Activated naive CD4-positive, alpha-beta T cell treated with anti-CD3 and anti-CD28 coated beads for 36 hours (primary cell): ENCODE results near the gene SLC39A11. TPM values are rescaled to one million over a fixed set of nuclear protein-coding genes. Genes with fewer than 3 reads are reported as not detected.

Experiments used
- CTCF ChIA-PET: fragments of 350-600 bp; sonication (Branson Sonifier 250); formaldehyde crosslinking; loops from one replicate; lab custom pipeline; 2021; ENCODE audit warnings: antibody characterized with exemption; lab: Charles Lee
- DNase-seq: peaks from one replicate; pipeline ENCODE4 v3.0.0-alpha.2; 2020
- H3K27ac Mint-ChIP-seq: one replicate; pipeline ENCODE4 v1.8.0; 2021; ENCODE audit warnings: mild to moderate bottlenecking, mixed read lengths
- H3K27me3 Mint-ChIP-seq: one replicate; pipeline ENCODE4 v1.8.0; 2021; ENCODE audit warnings: low read depth, mixed read lengths
- H3K36me3 Mint-ChIP-seq: one replicate; pipeline ENCODE4 v1.8.0; 2021; ENCODE audit warnings: low read depth, mixed read lengths
- H3K4me1 Mint-ChIP-seq: one replicate; pipeline ENCODE4 v1.8.0; 2021; ENCODE audit warnings: low read depth, mixed read lengths
- H3K4me3 Mint-ChIP-seq: one replicate; pipeline ENCODE4 v1.8.0; 2021; ENCODE audit warnings: mild to moderate bottlenecking, moderate library complexity, mixed read lengths
- H3K9me3 Mint-ChIP-seq: one replicate; pipeline ENCODE4 v1.8.0; 2021; ENCODE audit warnings: mixed read lengths
- intact Hi-C: fragments of 100-400 bp; cut with micrococcal nuclease; formaldehyde crosslinking; loops from one replicate; pipeline ENCODE4 v1.15.1; 2023
- total RNA-seq, 2 experiments: library from RNA; stranded (reverse); gene quantifications; one replicate each; pipeline ENCODE4 v1.2.3, GENCODE V29; 2021

SLC39A11 gene
- total RNA-seq, 2 experiments from 2014 or later = 14.0 to 16.4 TPM

DNA sequence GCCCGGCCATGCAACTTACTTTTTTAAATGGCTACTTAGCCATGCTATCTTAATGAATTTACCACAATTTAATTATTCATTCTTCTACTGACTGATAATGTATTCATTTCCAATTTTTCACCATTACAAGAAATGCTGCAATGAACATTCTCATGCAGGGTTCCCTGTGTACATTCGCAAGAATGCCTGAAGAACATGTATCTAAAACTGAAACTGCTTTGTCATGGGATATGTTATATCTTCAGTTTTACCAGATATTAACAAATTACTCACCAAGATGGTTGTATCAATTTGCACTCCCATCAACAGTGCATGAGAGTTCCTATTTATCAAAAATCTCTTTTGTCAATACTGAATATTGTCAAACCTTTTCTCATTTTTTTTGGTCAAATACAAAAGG is 100.8 kb downstream of the SLC39A11 start:
- CTCF ChIA-PET = no interaction called here
- no peak overlapping the region for H3K27ac Mint-ChIP-seq

DNA sequence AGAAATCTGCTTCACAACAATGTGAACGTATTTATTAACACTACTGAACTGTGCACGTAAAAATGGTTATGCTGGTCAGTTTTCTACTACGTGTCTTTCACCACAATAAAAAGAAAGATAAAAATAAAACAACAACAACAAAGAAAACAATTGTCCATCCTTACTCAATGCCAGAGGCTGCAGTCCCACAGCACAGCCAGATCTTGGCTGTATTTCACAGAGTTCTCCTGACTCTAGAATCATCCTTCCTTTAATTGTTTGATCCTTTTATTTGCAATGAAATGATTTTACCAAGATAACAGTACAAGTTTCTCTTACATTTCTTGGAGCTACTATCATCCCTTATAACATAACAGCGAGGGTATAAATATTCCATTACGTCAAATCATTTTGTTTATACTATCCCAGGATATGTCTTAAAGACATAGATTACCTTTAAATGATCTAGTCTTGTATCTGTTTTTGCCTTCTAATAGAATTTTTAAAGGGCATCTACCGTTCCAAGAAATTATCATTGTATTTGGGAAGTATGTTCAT is 103.3 kb downstream of the SLC39A11 start:
- Mint-ChIP-seq H3K9me3 (no peaks in the 10 kb centered on the region), H3K27ac (no peak overlapping the region), H3K27me3 (no peaks in the 10 kb centered on the region), H3K4me1 (peaks cover 14% of the 10 kb centered on the region), H3K36me3 (no peaks in the 10 kb centered on the region), H3K4me3 (no peak overlapping the region)
- no peak for DNase-seq
- intact Hi-C loops = loop anchor here (5.0 kb wide), 1 partner anchor 383 kb away; no protein-coding TSS in a partner anchor
- CTCF ChIA-PET = no interaction called here

More for the DNA sequence above, 100.8 kb downstream of the SLC39A11 start:
- Mint-ChIP-seq H3K4me1 (peaks cover 14% of the 10 kb centered on the region), H3K4me3 (no peak overlapping the region), H3K9me3 (peaks cover 2% of the 10 kb centered on the region), H3K27me3 (no peaks in the 10 kb centered on the region), H3K36me3 (peaks cover 1% of the 10 kb centered on the region)
- no peak for DNase-seq
- intact Hi-C loops = no loop called here

DNA sequence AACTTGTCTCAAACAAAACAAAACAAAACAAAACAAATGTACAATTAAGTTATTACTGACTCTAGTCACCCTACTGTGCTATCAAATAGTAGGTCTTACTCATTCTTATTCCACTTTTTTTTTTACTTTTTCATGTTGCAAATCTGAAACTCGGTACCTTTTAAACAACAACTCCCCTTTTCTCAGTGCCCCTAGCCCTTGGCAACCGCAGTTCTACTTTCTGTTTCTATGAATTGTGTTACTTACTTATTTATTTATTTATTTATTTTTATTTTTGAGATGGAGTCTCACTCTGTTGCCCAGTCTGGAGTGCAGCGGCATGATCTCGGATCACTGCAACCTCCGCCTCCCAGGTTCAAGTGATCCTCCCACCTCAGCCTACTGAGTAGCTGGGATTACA is 104.0 kb downstream of the SLC39A11 start:
- intact Hi-C loops = loop anchor here (5.0 kb wide), 1 partner anchor 384 kb away; no protein-coding TSS in a partner anchor
- Mint-ChIP-seq H3K27ac (no peak overlapping the region), H3K4me1 (peaks cover 10% of the 10 kb centered on the region), H3K27me3 (no peaks in the 10 kb centered on the region), H3K36me3 (no peaks in the 10 kb centered on the region), H3K4me3 (no peak overlapping the region), H3K9me3 (no peaks in the 10 kb centered on the region)
- DNase-seq = no peak
- CTCF ChIA-PET = no interaction called here

DNA sequence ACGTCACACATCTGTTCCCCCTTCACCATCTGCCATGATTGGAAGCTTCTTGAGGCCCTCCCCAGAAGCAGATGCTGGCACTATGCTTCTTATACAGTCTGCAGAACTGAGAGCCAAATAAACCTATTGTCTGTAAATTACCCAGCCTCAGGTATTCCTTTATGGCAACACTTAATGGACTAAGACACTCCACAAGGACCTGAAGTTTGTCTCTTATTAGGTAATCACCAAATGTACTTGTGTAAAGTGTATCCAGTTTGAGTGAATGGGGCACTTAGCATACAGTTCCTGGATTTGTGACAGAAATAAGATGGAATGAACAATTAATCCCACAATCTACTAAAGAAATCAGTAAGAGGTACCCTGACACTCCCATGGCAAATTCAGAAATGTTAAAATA is 105.3 kb downstream of the SLC39A11 start:
- no peaks in the 10 kb centered on the region for H3K27me3 Mint-ChIP-seq
- no peak for DNase-seq
- CTCF ChIA-PET = interaction anchor here (0.6 to 3.5 kb wide), 4 partner anchors 105 to 379 kb away, joined by 3 to 31 read pairs (median 5); partner anchors contain the start of gene SLC39A11
- H3K4me1 Mint-ChIP-seq = no peaks in the 10 kb centered on the region
- intact Hi-C loops = loop anchor here (2.0 to 5.0 kb wide), 2 partner anchors 385 to 426 kb away; no protein-coding TSS in a partner anchor
- H3K27ac Mint-ChIP-seq = no peak overlapping the region
- no peak overlapping the region for H3K4me3 Mint-ChIP-seq
- H3K9me3 Mint-ChIP-seq = no peaks in the 10 kb centered on the region
- H3K36me3 Mint-ChIP-seq = no peaks in the 10 kb centered on the region

DNA sequence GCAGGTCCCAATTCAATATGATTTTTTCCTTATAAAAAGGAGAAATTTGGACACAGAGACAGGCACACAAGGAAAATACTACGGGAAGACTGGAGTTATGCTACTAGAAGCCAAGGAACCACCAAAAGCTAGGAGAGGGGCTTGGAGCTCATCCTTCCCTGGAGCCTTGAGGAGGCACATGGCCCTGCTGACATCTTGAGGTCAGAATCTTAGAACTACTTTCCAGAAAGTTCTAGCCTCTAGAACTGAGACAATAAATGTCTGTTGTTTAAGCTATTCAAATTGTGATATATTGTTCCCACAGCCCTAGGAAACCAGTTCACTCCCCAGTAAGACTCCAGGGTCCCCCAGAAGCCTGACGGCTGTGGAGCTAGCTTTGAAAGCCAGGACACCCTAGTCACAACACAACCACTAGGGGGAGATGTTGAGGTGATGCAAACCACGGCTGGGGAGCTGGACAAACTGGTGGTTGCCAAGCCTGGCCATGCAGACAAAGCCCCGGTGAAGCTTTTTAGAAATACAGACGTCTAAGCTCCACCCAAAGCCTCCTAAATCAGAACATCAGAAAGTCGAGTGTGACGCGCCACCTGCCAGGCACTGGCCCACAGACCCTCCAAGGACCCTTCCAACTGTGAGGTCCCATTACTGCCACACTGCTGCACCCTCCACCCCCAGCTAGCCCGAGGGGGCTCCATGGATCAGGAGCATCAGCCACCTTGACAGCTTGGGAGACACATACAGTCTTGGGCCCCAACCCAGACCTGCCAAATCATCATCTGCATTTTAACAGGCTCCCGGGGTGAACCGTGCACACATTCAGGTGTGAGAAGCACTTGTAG is 106.4 kb downstream of the SLC39A11 start:
- Mint-ChIP-seq H3K4me3 (no peak overlapping the region), H3K27me3 (no peaks in the 10 kb centered on the region), H3K36me3 (no peaks in the 10 kb centered on the region), H3K9me3 (no peaks in the 10 kb centered on the region), H3K27ac (no peak overlapping the region), H3K4me1 (no peaks in the 10 kb centered on the region)
- peak; percentile 70 for DNase-seq
- intact Hi-C loops = loop anchor here (1.0 to 5.0 kb wide), 4 partner anchors 170 to 425 kb away; no protein-coding TSS in a partner anchor
- CTCF ChIA-PET = interaction anchor here (0.6 to 3.5 kb wide), 31 partner anchors 9 to 520 kb away, joined by 3 to 31 read pairs (median 4); partner anchors contain the start of genes SLC39A11 and SSTR2

DNA sequence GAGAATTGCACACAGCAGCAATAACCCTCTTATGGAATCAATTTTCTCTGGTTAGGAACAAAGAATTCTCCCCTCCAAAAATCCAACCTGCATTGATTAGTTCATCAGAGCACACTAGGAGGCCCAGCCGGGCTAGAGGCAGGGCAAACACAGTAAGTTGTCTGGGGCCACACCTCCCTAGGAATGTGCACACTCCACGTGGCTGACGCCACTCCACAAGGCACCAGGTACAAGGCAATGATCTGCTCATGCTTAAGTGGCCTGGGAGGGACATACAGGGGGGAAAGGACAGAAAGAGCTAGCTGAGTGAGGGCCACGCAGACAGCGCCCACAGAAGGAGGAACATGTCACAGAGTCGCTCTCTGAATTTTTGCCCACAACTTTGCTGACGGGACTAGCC is 107.6 kb downstream of the SLC39A11 start:
- no peak overlapping the region for H3K4me3 Mint-ChIP-seq
- H3K36me3 Mint-ChIP-seq = no peaks in the 10 kb centered on the region
- no peak overlapping the region for H3K27ac Mint-ChIP-seq
- no peaks in the 10 kb centered on the region for H3K9me3 Mint-ChIP-seq
- DNase-seq = no peak
- intact Hi-C loops = loop anchor here (5.0 kb wide), 1 partner anchor 387 kb away; no protein-coding TSS in a partner anchor
- no peaks in the 10 kb centered on the region for H3K4me1 Mint-ChIP-seq
- no peaks in the 10 kb centered on the region for H3K27me3 Mint-ChIP-seq
- CTCF ChIA-PET = interaction anchor here (0.6 to 3.5 kb wide), 11 partner anchors 8 to 259 kb away, joined by 3 to 31 read pairs (median 3); no protein-coding TSS in a partner anchor

DNA sequence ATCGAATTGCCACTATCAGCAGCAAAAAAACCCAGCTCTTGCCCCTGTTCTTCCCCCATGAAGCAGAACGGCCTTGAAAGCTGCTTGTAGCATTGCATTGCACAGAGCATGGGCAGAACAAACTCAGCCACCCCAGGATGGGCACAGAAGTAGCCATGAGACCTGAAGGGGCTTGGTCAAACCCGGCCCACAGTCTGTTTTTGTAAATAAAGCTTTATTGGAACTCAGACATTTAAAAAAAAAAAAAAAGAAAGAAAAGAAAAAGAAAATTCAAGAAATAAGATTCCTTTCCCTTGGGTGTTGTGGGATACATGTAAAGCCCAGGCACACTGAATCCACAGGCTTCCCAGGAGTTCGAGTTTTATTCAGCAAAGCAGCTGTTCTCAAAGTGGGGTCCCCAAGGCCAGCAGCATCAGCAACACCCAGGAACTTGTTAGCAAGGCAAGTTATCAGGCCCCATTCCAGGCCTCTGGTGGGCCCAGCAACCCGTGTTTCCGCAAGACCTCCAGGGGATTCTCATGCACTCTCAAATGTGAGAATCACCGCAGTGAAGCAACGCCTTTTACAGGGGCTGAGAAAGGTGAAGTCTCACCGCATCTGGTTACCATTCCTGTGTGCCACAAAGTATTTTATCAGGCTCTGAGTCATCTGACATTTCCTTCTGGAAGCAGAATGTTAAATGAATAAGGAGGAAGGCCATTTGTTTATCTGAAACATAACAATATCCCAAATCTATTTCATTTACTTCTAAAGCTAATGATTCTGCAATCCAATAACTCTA is 108.2 kb downstream of the SLC39A11 start:
- H3K4me1 Mint-ChIP-seq = no peaks in the 10 kb centered on the region
- no peaks in the 10 kb centered on the region for H3K9me3 Mint-ChIP-seq
- no peaks in the 10 kb centered on the region for H3K27me3 Mint-ChIP-seq
- intact Hi-C loops = no loop called here
- no peak overlapping the region for H3K4me3 Mint-ChIP-seq
- DNase-seq = no peak
- H3K27ac Mint-ChIP-seq = no peak overlapping the region
- no peaks in the 10 kb centered on the region for H3K36me3 Mint-ChIP-seq
- CTCF ChIA-PET = interaction anchor here (0.6 to 3.5 kb wide), 6 partner anchors 9 to 259 kb away, joined by 3 to 31 read pairs (median 4); no protein-coding TSS in a partner anchor

DNA sequence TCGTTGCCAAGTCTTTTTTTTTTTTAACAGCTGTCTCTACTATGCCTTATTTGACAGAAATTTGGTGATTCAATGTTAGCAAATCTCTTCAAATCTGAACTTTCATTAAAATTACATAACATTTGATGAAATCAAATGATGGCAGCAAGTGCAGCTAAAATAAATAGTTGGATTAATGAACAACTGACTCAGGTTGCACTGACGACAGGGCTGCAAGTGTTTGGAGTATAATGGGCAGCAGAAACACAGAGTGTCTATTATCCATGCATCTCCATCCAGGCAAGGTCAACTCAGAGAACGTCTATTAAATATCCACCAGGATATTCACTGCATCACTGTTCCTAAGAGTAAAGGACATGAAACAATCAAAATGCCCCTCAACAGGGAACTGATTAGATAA is 109.8 kb downstream of the SLC39A11 start:
- H3K9me3 Mint-ChIP-seq = no peaks in the 10 kb centered on the region
- intact Hi-C loops = no loop called here
- CTCF ChIA-PET = interaction anchor here (0.9 kb wide), 1 partner anchor 258 kb away, joined by 3 read pairs; no protein-coding TSS in a partner anchor
- H3K4me1 Mint-ChIP-seq = peaks cover 3% of the 10 kb centered on the region
- DNase-seq = no peak
- H3K27ac Mint-ChIP-seq = no peak overlapping the region
- H3K36me3 Mint-ChIP-seq = no peaks in the 10 kb centered on the region
- no peak overlapping the region for H3K4me3 Mint-ChIP-seq
- no peaks in the 10 kb centered on the region for H3K27me3 Mint-ChIP-seq

DNA sequence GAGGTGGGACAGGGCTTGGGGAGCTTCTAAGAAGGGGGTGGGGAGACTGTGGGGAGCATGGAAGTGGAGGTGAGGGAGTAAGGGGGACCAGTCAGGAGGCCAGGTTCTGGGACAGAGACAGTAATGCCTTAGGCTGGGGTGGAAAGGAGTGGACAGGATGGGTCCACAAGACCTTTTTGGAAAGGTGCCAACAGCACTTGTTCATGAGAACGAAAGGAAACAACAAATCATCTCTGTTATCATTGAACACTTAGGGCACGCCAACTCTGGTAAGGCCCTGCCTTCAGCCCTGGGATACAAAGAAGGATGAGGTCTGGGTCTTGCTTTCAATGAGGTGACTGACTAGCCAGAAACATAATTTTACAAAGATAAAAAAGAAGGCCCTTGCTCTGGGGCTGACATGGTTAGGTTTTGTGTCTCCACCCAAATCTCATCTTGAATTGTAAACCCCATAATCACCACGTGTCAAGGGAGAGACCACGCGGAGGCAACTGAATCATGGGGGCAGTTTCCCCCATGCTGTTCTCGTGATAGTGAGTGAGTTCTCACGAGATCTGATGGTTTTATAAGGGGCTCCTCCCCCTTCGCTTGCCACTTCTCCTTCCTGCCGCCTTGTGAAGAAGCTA is 113.8 kb downstream of the SLC39A11 start:
- Mint-ChIP-seq H3K27me3 (no peaks in the 10 kb centered on the region), H3K4me3 (no peak overlapping the region), H3K9me3 (peaks cover 2% of the 10 kb centered on the region), H3K27ac (no peak overlapping the region), H3K36me3 (peaks cover 5% of the 10 kb centered on the region), H3K4me1 (peaks cover 10% of the 10 kb centered on the region)
- CTCF ChIA-PET = interaction anchor here (1.0 kb wide), 1 partner anchor 253 kb away, joined by 3 read pairs; no protein-coding TSS in a partner anchor
- no peak for DNase-seq
- intact Hi-C loops = no loop called here

DNA sequence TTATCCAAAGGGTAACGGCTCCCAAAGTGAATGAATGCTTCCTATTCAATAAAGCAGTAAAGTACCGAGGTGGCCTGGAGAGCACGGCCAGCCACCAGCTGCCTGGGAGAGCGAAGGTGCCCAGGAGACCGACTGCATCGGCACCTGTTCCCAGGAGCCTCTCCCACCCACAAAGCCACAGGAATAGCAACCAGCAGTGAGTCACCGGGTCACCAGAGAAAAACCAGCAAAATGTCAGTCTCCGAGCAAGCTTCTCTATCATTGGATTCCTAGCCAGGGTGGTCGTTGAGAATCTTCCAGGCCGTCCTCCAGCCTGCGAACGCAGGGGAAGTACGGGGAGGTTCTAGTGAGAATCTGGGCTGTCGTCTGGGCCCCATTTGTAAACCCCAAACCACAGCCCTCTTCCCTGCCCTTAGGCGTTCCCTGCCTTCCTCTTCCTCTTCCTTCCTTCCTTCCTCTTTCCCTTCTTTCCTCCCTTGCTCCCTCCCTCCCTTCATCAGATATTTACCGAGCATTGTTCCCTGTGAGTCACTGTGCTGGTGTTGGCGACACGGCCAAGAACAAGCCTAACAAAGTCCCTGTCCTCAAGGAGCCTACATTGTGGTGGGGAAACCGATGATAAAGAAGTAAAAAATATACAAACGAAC is 114.6 kb downstream of the SLC39A11 start:
- Mint-ChIP-seq H3K9me3 (peaks cover 2% of the 10 kb centered on the region), H3K4me1 (peaks cover 10% of the 10 kb centered on the region), H3K4me3 (no peak overlapping the region), H3K36me3 (peaks cover 7% of the 10 kb centered on the region), H3K27ac (no peak overlapping the region), H3K27me3 (no peaks in the 10 kb centered on the region)
- intact Hi-C loops = no loop called here
- no peak for DNase-seq
- CTCF ChIA-PET = interaction anchor here (1.0 kb wide), 1 partner anchor 7 kb away, joined by 3 read pairs; no protein-coding TSS in a partner anchor
